SHP77 (cell line): Measurements from ENCODE around the gene NELFA.
A peak's percentile ranks its signal among the peaks of the same experiment; 100 is the strongest.
"Not testable (repeated sequence)": the region's sequence is repeated elsewhere in the genome, so short reads cannot be mapped to it uniquely, and the experiment has no call there.

Experiments
- DNase-seq, 2 experiments: peaks; one replicate each; lab custom pipeline; 2025; lab: John Stamatoyannopoulos, UW

The NELFA gene

DNA sequence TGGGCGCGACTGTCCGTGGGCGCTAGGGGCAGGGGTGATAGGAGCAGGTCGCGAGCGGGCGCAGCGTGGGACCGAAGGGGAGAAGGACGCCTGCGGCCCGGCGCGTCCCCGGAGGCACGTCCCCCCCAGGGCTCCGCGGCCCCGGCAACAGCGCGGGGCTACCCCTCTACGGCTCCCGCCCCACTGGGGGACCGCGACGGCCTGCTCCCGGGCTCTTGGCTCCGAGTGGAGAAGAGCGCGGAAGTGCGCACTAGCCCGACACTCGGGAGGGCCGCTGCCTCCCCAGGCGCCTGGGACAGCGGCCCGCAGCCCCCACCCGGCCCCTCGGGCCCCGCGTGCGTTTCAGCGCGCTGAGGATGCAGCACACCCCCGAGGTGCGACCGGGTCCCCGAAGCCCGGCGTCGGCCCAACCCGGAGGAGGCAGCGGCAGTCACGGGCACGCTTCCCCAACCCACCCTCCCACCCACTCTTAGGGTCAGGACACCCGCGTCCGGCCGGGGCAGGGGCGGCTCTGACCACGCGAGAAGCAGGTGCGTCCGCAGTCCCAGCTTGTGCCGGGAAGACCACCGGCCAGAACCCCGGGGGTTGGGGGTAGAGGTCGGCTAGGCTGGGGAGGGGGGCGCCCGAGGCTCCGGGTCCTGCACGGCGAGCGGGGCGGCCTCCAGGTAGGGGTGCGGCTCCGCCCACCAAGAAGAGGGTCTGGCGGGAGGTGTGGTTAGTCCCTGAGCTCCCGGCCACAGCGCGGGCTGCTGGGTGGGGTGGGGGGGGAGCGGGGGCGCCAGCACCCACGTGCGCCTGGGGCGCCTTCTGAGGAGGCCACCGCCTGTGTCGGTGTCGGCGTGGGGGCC lies 31.8 kb upstream of the NELFA start:
- DNase-seq: no peak

DNA sequence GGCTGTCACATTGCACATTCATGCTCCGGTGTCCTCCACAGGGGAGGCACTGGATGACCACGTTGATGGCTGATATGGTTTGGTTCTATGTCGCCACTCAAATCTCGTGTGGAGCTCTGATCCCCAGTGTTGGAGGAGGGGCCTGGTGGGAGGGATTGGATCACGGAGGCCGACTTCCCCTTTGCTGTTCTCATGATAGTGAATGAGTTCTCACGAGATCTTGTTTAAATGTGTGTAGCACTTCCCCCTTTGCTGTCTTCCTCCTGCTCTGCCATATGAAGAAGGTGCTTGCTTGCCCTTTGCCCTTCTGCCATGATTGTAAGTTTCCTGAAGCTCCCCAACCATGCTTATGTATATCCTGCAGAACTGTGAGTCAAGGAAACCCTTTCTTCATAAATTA lies 28.1 kb upstream of the NELFA start:
- no peak for DNase-seq

GRCh38 chr4:2036327-2036726 lies 27.6 kb upstream of the NELFA start:
- no peak for DNase-seq

DNA sequence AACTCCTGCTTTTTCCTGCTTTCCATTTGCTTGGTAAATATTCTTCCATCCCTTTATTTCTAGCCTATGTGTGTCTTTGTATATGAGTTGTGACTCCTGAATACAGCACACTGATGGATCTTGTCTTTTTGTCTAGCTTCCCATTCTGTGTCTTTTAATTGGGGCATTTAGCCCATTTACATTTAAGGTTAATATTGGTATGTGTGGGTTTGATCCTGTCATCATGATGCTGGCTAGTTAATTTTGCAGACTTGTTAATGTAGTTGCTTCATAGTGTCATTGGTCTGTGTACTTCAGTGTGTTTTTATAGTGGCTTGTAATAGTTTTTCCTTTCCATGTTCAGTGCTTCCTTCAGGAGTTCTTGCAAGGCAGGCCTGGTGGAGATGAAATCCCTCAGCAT lies 22.4 kb upstream of the NELFA start:
- DNase-seq: not testable (repeated sequence)

GRCh38 chr4:2027120-2027519 lies 18.3 kb upstream of the NELFA start:
- DNase-seq: not testable (repeated sequence)

- DNase-seq: no peak
Measured at GRCh38 chr4:2025817-2026216, 17.0 kb upstream of the NELFA start.

DNA sequence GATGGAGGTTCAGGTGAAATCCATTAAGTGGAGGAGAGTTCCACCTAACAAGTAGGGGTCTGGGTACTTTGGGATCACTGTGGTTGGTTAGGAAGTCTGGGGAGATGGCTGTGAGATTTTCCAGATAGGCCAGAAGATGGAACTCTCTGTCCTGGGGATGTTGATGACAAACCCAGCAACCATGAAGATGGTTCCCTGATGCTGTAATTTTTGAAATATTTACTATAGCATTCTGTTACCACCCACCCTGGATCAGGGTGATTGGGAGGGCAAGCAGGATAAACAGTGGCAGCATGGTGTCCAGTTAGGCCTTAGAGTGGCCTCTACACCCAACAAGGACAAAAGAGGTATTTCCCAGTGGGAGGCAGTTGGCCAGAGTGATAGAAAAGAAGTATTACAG lies 15.9 kb upstream of the NELFA start:
- no peak for DNase-seq

DNA sequence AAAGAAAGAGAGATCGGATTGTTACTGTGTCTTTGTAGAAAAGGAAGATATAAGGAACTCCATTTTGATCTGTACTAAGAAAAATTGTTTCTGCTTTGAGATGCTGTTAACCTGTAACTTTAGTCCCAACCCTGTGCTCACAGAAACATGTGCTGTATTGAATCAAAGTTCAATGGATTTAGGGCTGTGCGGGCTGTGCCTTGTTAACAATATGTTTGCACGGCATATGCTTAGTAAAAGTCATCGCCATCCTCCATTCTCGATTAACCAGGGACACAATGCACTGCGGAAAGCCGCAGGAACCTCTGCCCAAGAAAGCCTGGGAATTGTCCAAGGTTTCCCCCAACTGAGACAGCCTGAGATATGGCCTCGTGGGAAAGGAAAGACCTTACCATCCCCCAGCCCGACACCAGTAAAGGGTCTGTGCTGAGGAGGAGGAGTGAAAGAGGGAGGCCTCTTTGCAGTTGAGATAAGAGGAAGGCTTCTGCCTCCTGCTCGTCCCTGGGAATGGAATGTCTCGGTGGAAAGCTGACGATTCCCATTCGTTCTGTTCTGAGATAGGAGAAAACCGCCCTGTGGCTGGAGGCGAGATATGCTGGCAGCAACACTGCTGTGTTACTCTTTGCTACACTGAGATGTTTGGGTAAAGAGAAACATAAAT lies 12.7 kb upstream of the NELFA start:
- not testable (repeated sequence) for DNase-seq

DNA sequence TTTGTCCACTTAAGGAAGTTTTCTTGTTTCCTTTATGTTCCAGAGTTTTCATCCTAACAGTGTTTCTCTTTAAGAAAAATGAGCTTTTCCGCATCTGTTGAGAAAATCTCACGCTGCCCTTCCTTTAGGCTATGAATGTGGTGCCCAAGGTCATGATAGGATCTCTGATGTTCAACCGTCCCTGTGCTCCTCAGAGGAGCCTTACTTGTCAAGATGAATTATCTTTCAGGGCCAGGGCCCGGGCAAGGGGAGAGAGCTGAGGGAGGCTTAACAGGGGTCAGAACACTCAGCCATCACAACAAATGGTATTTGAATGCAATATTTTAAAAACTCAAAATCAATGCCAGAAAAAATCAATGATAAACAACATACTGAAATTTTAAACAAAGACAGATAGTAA lies 6.2 kb upstream of the NELFA start:
- DNase-seq: no peak

DNA sequence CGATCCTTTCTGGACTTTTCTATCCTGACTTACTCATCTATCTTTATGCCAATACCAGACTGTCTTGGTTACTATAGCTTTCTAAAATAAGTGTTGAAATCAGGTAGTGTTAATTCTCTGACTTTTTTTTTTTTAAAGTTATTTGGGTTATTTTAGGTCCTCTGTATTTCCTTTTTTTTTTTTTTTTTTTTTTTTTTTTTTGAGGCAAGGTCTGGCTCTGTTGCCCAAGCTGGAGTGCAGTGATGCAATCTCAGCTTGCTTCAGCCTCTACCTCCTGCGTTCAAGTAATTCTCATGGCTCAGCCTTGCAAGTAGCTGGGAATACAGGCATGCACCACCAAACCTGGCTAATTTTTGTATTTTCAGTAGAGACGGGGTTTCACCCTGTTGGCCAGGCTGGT lies 2.8 kb upstream of the NELFA start:
- DNase-seq: no peak

GRCh38 chr4:2009651-2010233 lies 968 bp upstream of the NELFA start:
- DNase-seq: peak; percentile 27 to 29

GRCh38 chr4:2008671-2008920 lies 178 bp downstream of the NELFA start:
- no peak for DNase-seq

DNA sequence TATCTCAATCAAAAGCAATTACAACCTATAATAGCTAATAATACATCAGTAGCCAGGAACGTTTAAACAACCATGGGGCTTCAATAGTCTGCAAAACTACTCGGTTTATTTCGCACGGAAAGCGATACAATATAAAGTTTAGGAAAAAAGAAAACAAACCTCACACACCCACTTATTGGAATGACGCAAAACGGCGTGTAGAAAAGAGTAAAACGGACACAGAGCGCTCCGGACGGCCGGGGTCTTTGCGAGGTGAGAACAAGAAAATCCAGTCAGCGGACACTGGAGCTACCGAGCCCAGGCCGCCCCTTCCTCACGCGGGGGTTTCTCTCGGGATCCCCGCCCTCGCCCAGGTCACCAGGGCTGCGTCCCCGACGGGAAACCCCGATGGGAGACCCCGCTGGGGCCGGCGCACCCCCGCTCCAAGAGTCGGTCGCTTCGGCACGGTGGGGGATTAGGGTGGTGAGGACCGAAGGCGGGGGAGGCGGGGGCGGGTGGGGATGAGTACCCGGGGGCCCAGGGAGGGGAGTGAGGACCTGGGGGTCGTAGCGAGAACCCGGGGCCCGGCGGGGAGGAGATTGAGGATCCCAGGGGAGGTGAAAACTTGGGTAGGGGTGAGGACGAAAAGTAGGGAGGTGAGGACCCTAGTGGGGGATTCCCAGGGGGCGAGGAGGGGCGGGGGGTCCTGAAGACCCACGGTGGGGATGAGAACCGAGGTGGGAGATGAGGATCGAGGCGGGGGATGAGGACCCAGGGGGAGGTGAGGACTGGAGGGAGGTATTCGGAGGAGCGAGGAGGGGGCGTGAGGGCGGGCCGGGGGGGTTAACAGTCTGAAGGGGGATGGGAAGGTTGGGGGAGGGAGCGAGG lies 737 bp downstream of the NELFA start:
- peak in 1 of 2 experiments; percentile 0 for DNase-seq

GRCh38 chr4:2006956-2007653 lies 1.7 kb downstream of the NELFA start:
- no peak for DNase-seq

GRCh38 chr4:2006367-2006766 lies 2.4 kb downstream of the NELFA start:
- no peak for DNase-seq

- not testable (repeated sequence) for DNase-seq
Measured at GRCh38 chr4:2003361-2003760, 5.4 kb downstream of the NELFA start.

GRCh38 chr4:1999308-1999707 lies 9.5 kb downstream of the NELFA start:
- DNase-seq: not testable (repeated sequence)

DNA sequence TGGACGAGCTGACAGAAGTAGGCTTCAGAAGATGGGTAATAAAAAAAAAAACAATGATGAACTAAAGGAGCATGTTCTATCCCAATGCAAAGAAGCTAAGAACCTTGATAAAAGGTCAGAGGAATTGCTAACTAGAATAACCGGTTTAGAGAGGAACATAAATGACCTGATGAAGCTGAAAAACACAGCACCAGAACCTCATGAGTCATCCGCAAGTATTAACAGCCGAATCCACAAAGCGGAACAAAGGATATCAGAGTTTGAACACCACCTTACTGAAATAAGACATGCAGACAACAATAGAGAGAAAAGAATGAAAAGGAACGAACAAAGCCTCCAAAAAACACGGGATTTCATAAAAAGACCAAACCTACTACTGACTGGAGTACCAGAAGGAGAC lies 10.5 kb downstream of the NELFA start:
- no peak for DNase-seq

DNA sequence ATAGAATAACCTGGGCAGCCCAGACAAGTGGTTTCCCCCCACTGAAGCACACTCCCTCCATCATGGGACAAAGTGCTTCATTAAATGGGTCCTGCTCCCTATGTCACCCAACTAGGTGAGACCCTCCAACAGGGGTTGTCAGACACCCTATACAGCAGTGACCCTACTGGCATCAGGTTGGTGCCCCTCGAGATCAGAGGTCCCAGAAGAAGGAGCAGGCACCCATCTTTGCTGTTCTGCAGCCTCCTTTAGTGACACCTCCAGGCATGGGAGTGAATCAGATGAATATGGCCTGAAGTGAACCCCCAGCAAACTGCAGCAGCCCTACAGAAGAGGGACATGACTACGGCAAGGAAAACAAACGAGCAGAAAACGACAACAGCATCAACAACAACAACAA lies 11.1 kb downstream of the NELFA start:
- DNase-seq: no peak

DNA sequence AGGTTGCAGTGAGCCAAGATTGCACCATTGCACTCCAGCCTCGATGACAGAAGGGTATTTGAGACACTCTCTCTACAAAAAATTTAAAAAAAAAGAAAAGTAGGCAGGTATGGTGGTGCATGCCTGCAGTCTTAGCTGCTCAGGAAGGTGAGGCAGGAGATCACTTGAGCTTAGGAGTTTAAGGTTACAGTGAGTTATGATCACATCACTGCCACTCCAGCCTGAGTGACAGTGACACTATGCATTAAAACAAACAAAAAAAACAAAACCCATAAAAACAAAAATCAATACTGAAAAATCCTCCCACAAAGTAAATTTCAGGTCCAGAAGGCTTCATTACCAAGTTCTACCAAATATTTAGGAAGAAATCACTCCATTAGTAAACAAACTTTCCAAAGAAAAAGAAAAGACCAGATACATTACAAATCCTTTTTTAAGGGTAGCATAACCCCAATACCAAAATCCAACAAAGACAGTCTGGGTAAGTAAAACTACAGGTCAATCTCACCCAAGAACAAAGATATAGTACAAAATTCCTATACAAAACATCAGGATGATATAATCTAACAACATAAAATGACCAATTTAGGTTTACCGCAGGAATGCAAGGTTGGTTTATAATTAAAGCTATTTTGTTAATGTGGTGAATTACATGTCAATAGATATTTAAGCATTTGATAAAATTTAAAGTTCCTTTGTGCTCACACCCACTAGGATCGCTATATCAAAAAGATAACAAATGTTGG lies 11.7 kb downstream of the NELFA start:
- DNase-seq: no peak

GRCh38 chr4:1994938-1995337 lies 13.8 kb downstream of the NELFA start:
- no peak for DNase-seq
